ENCODE measurements around the gene OLFM1.

OLFM1 gene

GRCh38 chr9:135093111-135093510 is 5.6 kb downstream of the OLFM1 start:
- no peak for DNase-seq

DNA sequence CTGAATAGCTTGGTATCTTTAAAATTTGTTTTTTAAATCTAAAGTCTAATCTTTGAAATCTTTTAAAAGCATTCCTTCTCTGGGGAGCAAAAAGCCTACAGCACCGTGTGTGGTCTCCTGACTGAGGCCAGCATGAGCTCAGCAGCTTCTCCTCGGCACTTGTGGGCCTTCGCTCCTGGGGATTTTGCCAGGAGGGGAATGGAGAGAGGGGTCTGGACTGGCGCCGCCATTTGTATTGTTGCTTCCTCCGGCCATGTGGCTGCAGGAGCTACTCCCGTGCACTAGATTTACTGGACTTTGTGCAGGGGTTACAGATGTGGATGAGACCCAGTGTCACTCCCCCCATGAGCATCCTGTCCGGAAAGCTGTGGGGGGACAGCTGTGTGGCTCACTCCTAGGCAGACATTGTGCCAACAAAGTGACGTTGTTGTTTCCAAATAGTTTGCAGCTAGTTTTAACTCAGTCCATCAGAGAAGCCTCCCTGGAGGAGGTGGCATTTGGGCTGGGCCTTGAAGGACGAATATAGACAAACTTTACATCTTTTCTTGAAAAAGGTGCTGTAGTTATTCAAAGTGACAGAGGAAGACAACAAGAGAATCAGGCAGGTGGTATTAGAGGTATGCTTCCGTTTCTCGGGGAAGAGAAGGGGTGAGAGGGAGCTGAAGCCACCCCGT is 6.6 kb downstream of the OLFM1 start:
- DNase-seq = no peak

DNA sequence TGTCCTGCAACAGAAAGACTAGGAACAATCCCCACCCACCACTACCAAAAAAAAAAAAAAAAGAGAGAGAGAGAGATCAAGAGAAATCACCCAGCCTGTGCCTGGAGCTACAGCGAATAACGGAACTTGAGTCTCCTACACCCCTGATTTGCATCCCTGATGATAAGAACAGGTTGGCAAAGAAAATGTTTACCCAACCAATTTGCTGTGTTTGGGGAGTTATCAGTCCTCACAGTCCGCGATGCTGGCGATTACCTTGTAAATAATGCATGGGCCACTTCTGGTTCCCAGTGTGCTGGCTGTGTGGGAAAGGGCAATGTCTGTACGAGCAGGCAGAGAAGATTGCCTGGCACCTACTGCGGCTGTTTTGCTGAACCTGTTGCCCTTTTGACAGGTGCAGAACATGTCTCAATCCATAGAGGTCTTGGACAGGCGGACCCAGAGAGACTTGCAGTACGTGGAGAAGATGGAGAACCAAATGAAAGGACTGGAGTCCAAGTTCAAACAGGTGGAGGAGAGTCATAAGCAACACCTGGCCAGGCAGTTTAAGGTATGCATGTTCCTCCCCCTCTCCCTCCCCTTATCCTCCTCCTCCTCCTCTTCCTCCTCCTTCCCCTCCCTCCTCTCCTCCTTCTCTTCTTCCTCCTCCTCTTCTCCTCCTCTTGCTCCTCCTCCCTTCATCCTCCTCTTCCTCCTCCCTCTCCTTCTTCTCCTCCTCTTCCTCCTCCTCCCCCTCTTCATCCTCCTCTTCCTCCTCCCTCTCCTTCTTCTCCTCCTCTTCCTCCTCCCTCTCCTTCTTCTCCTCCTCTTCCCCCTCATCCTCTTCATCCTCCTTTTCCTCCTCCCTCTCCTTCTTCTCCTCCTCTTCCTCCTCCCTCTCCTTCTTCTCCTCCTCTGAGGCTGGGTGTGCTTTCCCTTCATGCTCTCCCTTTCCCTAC is 8.3 kb downstream of the OLFM1 start:
- no peak for DNase-seq

DNA sequence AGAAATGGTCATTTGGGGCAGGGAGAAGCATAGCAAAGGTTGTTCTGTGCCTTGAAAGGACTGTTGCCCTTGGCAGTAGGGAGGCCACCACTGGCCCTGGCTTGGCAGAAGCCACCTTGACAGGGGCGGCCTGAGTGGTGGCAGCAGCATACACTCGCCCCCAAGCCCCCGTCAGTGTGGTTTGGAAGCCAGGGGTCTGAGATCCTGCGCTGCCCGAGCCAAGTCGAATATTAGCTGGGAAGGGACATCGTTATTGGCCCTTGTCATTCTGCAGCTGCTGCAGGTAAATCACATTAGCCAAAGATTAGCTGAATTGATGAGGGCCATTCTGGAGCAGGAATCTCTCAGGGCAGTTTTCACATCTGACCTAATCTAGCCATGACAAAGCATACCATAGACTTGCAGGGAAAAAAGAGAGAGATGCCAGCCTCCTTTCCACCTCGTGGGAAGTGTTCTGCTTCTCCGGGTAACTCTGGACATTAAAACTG is 9.0 kb downstream of the OLFM1 start:
- no peak for DNase-seq

GRCh38 chr9:135098400-135099105 is 11.1 kb downstream of the OLFM1 start:
- DNase-seq = no peak

GRCh38 chr9:135099574-135099973 is 12.1 kb downstream of the OLFM1 start:
- no peak for DNase-seq

DNA sequence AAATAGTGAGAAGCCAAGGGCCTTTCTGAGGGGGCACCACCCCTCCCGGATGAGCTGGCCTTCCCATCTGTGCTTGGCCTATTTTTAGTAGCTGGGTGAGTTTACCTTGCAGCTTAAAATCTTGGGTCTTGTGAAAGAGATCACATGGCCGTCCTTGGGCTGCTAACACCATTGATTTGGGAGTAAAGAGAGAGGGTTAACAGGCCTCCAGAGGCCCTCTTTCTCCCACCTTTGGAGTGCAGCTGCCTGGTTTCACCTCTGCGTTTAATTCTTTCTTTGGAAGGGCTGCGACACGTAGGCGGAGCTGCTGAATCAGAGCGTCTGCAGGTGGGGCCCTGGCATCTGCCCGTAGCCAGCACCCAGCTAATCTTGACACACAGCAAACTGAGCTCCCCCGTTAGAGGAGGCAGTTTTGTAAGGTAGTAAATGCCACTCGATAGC is 12.8 kb downstream of the OLFM1 start:
- DNase-seq = no peak

DNA sequence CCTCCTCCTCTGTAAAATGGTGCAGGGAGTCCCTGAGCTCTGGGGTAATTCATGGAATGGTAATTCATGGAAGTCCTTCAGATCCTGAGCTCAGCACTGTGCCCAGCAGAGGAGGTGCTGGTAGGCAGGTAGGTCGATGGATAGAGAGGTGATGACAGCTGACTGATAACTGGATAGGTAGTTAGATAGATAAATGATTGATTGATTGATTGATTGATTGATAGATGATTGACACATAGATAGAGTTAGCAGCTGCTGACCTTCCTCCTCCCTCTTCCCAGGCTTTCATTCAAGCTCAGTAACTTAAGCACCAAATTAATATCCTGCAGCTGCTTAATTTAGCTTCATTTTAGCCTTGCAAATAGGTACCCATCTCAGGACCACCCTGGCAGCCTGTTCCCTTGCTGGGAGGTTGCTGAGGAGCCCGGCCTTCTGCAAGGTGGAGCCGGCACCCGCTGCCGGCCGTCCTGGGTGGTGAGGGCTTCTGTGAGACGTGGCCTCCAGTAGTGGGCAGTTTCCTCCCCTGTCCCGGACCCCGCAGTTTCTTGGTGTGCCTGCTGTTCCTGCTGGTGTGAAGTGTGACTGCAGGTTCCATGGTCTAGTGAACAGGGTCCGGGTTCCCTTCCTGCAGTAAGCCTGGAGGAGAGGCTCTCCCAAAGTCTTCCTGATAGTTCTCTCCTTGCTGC is 13.4 kb downstream of the OLFM1 start:
- no peak for DNase-seq

- no peak for DNase-seq
Observed at GRCh38 chr9:135101486-135101885, 14.0 kb downstream of the OLFM1 start.

- no peak for DNase-seq
Observed at GRCh38 chr9:135101926-135102325, 14.5 kb downstream of the OLFM1 start.

GRCh38 chr9:135102331-135102730 is 14.9 kb downstream of the OLFM1 start:
- DNase-seq = no peak

GRCh38 chr9:135103001-135103446 is 15.6 kb downstream of the OLFM1 start:
- DNase-seq = no peak

DNA sequence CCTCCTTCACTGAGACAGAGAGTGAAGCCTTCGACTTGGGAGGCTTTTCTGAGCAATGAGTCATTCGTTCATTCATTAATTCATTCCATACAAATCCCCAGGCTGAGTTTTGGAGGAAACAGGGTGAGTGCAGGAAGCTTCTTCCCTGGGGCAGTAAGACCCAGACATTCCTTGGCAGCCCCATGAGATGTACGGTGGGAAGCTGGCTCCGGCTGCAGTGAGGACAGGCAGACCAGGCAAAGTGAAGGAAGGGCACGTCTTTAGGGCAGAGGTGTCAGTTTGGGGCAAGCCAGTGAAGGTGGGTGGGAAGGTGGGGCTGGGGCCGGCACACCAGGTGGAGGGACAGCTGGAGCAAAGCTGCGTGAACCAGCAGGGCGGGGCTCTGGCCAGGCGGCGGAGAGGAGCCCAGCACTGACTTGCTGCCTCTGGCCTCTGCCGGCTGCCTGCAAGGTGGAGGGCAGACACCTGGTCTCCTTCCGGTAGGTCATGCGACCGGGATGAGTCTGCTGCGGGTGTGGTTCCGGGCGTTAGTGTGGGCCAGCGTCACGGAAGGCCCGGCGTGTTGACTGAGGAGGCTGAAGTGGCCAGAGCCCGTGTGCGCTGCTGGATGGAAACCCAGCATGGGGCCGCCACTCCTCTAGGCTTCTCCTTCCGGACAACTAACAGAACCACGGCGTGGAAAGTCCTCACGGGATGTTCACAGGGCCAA is 16.6 kb downstream of the OLFM1 start:
- DNase-seq = no peak

DNA sequence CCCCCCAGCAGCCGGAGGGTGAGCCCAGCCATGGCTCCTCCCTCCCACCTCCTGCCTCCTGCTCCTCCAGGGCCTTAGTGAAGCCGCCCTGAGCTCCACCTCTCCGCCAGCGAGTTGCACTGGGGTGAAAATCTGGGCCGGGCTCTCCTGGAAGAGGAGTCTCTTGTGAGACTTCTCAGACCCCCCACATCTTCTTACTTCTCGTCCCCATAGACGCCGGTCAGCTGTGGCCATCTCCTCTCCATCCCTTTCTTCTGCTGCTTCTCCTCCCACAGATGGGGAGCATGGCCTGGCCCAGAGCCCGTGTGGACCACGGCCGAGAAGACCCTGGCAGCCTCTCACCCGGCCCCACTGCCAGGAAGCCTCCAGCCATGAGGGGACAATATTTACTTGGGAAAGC is 17.3 kb downstream of the OLFM1 start:
- no peak for DNase-seq

GRCh38 chr9:135105211-135105745 is 17.8 kb downstream of the OLFM1 start:
- DNase-seq = no peak

DNA sequence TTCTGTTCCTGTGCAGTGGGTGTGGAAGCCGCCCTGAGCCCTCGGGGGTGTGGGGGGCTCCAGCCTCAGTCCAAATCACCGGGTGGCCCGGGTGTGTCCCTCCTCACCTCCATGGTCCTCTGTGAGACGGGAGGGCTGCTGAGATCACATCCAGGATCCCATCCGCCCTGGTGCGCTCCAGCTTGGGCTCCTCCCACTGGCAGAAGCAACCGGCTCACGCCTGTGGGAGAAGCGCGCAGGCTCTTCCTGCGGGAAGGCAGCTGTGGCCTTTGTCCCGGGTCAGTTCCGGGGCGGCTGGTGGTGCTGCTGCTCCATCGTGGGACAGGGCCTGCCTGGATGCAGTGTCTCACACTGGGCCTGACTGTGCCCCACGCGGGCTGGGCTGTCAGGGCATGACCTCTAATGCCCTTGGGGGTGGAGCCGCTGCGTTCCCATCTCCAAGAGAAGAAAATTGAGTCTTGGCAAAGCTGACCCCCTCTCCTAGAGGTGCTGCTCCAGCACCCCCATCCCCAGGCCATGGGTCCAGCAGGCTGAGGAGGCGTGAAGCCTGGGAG is 18.5 kb downstream of the OLFM1 start:
- DNase-seq = no peak

- DNase-seq = no peak
Observed at GRCh38 chr9:135106551-135107270, 19.2 kb downstream of the OLFM1 start.

DNA sequence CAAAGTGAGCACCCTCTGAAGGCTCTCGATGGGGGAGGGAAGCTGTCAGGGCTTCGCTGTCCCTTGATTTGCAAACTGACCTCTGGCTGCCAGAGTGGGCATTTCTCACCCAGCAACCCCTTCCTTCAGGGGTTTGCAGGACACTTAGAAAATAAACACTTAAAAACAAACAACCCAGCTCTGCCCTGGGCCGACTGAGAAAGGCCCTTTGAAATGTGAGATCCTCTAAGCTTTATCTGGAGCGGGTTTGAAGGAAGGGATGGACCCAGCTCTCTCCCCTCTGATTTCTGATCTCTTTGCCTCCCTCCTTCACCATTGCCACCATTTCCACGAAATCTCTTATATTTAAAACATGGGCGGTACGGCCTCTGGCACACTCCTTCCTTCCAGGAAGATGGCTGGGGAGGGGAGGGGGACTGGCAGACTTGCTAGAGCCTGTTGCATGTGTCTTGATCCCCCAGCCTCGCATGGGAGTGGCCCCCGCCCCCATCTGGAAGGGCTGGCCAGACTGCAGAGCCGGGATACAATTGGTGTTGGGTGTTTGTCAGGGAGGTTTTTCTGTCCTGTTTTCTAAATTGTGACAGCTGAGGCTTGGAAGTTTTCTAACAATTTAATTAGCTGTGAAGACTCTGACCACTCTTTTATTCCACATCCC is 20.2 kb downstream of the OLFM1 start:
- no peak for DNase-seq

- DNase-seq = no peak
Observed at GRCh38 chr9:135108831-135109510, 21.5 kb downstream of the OLFM1 start.

DNA sequence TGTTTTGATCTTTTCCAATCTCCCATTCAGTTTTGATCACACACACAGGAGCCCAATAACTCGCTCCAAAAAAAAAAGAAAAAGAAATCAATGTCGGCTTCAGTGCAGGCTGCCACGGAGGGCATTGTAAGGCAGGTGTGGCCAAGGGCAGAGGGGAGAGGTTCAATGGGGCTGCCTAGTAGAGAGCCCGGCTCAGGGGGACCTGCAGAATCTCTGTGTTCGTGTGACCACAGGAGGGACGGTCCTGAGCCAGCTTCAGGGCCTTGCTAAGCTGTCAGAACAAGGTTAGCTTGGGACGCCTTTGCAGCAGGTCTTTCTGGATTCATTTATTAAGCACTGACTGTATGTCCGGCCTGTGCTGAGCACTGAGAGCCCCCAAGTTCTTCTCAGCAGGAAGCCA is 22.2 kb downstream of the OLFM1 start:
- DNase-seq = no peak
